ENCODE data around the gene ZNF141. TPM values are rescaled to one million over a fixed set of nuclear protein-coding genes. Genes with fewer than 3 reads are reported as not detected.
"Not testable (repeated sequence)": the region's sequence is repeated elsewhere in the genome, so short reads cannot be mapped to it uniquely, and the experiment has no call there.

ZNF141 gene
- total RNA-seq, 2 experiments from 2014 or later = 30.1 to 31.5 TPM

DNA sequence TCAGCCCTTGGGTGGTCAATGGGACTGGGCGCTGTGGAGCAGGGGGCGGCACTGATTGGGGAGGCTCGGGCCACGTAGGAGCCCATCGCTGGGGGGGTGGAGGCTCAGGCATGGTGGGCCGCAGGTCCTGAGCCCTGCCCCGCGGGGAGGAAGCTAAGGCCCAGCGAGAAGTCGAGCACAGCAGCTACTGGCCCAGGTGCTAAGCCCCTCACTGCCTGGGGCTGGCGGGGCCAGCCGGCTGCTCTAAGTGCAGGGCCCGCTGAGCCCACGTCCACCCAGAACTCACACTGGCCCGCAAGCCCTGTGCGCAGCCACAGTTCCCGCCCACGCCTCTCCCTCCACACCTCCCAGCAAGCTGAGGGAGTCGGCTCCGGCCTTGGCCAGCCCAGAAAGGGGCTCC is 66.4 kb downstream of the ZNF141 start:
- DNase-seq (no peak), ATAC-seq (no peak)
- Mint-ChIP-seq H3K27ac (no peak overlapping the region), H3K27me3 (ENCODE audit: low read depth) (no peaks in the 10 kb centered on the region), H3K4me1 (ENCODE audit: low read depth) (no peaks in the 10 kb centered on the region), H3K4me3 (no peak overlapping the region), H3K9me3 (ENCODE audit: insufficient read depth) (peaks cover 33% of the 10 kb centered on the region), H3K36me3 (ENCODE audit: low read depth) (peaks cover 3% of the 10 kb centered on the region)
- ChIA-PET CTCF (no interaction called here), POLR2A (no interaction called here)

DNA sequence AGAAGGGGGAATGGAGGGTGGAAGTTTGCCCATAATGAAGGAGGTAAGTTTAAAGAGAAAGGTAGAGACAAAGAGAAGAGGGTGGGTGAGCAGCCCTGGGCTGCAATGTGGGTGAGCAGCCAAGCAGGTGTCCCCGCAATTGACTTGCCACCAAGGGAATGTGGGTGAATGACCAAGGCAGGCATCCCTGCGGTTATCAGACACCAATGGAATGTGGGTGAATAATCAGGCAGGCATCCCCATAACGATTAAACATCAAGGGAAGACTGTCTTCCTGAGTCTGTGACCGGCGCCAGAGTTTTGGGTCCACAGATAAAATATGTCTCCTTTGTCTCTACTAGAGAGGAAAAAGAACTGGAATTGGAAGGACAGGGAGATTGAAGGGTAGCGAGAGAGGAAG is 70.7 kb downstream of the ZNF141 start:
- CTCF ChIA-PET; POLR2A ChIA-PET; H3K4me1 Mint-ChIP-seq (ENCODE audit: low read depth); ATAC-seq; H3K27me3 Mint-ChIP-seq (ENCODE audit: low read depth); H3K4me3 Mint-ChIP-seq; DNase-seq; H3K27ac Mint-ChIP-seq; H3K36me3 Mint-ChIP-seq (ENCODE audit: low read depth): not testable (repeated sequence)
- H3K9me3 Mint-ChIP-seq (ENCODE audit: insufficient read depth) = peaks cover 57% of the 10 kb centered on the region

DNA sequence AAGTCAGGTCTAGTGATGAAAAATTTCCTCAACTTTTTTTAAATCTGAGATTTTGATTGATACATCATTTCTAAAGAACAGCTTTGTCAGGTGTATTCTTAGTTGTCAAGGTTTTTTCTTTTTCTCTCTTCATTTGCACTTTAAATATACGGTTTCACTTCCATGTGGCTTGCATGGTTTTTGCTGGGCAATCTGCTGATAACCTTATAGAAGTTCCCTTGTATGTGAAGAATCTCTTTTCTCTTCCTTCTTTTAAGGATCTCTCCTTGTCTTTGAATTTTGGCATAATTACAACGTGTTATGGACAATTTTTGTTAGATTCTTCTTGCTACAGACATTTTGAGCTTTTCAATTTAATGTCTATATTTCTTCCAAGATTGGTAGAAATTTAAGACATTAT is 85.0 kb downstream of the ZNF141 start:
- Mint-ChIP-seq H3K9me3 (ENCODE audit: insufficient read depth) (peaks cover 58% of the 10 kb centered on the region), H3K4me3 (no peak overlapping the region), H3K4me1 (ENCODE audit: low read depth) (no peaks in the 10 kb centered on the region), H3K27me3 (ENCODE audit: low read depth) (no peaks in the 10 kb centered on the region), H3K27ac (no peak overlapping the region), H3K36me3 (ENCODE audit: low read depth) (peaks cover 16% of the 10 kb centered on the region)
- ChIA-PET CTCF (no interaction called here), POLR2A (interaction anchor here (1.2 kb wide), 1 partner anchor 51 kb away, joined by 3 read pairs; no protein-coding TSS in a partner anchor)
- DNase-seq (no peak), ATAC-seq (no peak)

Small RNA genes within 50 kb of the gene (microRNA-seq; reads per million reads assigned to microRNA genes)
- gene MIR571 = not detected

Other genes with a start within 250 kb of the ZNF141 start
- gene ZNF718, start 213.3 kb upstream of the ZNF141 start, total RNA-seq = 10 to 100 TPM; 11.5 to 12.4 TPM
- not detected for gene ZNF732, start 32.3 kb upstream of the ZNF141 start, total RNA-seq
- 10 to 100 TPM; 32.5 to 34.6 TPM for gene ZNF721, start 161.3 kb downstream of the ZNF141 start, total RNA-seq
- 10 to 100 TPM; 57.4 to 57.8 TPM for gene PIGG, start 161.4 kb downstream of the ZNF141 start, total RNA-seq
- gene TMEM271, start 238.5 kb downstream of the ZNF141 start, total RNA-seq = not detected

Measured in activated CD8-positive, alpha-beta T cell treated with anti-CD3 and anti-CD28 coated beads, Interleukin-2, amount 10 ng/mL, durations not matched to agents 7 days and 5 days (primary cell).